Measurements from ENCODE around the gene NR6A1.

- no peak for TF ChIP-seq CTCF (tag by site-specific recombination; IDR thresholded peaks at IDR 0.05)
- TF ChIP-seq ZNF658 (tag by site-specific recombination; IDR thresholded peaks at IDR 0.05) = no peak
- no peak for TF ChIP-seq ZSCAN16 (tag by site-specific recombination; IDR thresholded peaks at IDR 0.05)
- TF ChIP-seq ZNF416 (tag by site-specific recombination; IDR thresholded peaks at IDR 0.05) = no peak
Measured at GRCh38 chr9:124721109-124721906, 49.8 kb downstream of the NR6A1 start.

Measured in HEK293 (cell line).